ENCODE results near the gene ADAMTS13.

GRCh38 chr9:133386338-133386737 is 35.8 kb upstream of the ADAMTS13 start:
- TF ChIP-seq EGR1 (IDR thresholded peaks at IDR 0.05; ENCODE audit: low read depth in 2 of 2) (no peak), CTCF (IDR thresholded peaks at IDR 0.05; ENCODE audit: low read depth, low read length, missing input control) (no peak), REST (IDR thresholded peaks at IDR 0.05) (no peak), SP1 (IDR thresholded peaks at IDR 0.05) (no peak), GABPA (IDR thresholded peaks at IDR 0.05 in 1 of 2, conservative IDR thresholded peaks at IDR 0.05 in 1 of 2) (no peak), ZBTB33 (IDR thresholded peaks at IDR 0.05) (no peak), RAD21 (IDR thresholded peaks at IDR 0.05) (no peak)

All from liver (tissue), 3 donors.